Prostate gland (tissue), 2 donors: Measurements from ENCODE around the gene NANOS1.
A peak's percentile ranks its signal among the peaks of the same experiment; 100 is the strongest.

Experiments
- POLR2A ChIP-seq: fragments of 450-650 bp; IDR thresholded peaks from one replicate; pipeline ENCODE4 v1.6.1; 2016; ENCODE audit warnings: antibody characterized with exemption, mild to moderate bottlenecking
- POLR2AphosphoS5 ChIP-seq: sonication (generic); formaldehyde crosslinking; IDR thresholded peaks from one replicate; pipeline ENCODE4 v1.6.1; 2017; ENCODE audit warnings: antibody characterized with exemption
- TF ChIP-seq, protein P1 (sequence below), 4 experiments: fragments of 200-600 bp in 2 of 4; fragments of 450-650 bp in 2 of 4; sonication (generic) in 2 of 4; IDR thresholded peaks; 1 replicate in 3 of 4; 2 replicates in 1 of 4; pipeline ENCODE4 v1.5.1; 2016 to 2019; ENCODE audit warnings: antibody characterized with exemption in 4 of 4, mild to moderate bottlenecking in 2 of 4, moderate library complexity in 2 of 4

DNA sequence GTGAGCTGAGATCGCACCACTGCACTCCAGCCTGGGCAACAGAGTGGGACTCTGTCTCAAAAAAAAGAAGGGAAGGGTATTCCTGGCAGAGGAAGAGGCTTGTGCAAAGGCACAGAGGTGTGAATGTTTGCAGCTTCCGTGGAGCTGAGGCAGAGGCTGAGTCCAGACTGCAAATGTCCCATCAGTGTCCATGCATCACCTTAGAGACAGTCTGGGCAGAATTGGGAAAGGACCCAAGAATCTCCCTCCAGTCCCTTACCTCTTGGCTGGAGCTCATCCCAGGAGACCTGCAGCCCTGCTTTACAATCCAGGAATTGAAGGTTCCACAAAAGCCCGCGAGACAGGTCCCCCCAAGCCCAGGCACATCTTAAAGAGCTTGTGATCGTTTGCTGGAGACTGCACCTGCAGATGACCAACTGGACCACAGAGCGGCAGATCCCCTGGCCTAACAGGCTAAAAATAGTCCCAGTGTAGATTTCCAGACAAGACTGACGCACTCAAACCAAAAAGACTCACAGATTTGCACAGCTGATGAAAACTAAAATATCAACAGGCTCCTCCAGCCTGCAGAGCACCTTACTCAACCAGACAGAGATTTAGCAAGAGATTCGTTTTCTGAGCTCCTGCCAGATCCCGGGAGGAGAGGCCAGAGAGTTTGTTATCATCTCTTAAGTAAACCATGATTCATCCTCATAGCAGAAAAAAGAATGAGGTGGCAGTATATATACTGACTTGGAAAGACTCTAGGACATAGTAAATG, 22.9 kb upstream of the NANOS1 start:
- TF ChIP-seq, protein P1, sequence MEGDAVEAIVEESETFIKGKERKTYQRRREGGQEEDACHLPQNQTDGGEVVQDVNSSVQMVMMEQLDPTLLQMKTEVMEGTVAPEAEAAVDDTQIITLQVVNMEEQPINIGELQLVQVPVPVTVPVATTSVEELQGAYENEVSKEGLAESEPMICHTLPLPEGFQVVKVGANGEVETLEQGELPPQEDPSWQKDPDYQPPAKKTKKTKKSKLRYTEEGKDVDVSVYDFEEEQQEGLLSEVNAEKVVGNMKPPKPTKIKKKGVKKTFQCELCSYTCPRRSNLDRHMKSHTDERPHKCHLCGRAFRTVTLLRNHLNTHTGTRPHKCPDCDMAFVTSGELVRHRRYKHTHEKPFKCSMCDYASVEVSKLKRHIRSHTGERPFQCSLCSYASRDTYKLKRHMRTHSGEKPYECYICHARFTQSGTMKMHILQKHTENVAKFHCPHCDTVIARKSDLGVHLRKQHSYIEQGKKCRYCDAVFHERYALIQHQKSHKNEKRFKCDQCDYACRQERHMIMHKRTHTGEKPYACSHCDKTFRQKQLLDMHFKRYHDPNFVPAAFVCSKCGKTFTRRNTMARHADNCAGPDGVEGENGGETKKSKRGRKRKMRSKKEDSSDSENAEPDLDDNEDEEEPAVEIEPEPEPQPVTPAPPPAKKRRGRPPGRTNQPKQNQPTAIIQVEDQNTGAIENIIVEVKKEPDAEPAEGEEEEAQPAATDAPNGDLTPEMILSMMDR (IDR thresholded peaks at IDR 0.05), result peak in 1 of 4 experiments; percentile 4
- TF ChIP-seq POLR2AphosphoS5 (peak; percentile 87), POLR2A (no peak)
